Panc1 (cell line): ENCODE measurements around the gene ATG4D. TPM values are rescaled to one million over a fixed set of nuclear protein-coding genes. Genes with fewer than 3 reads are reported as not detected.
A peak's percentile ranks its signal among the peaks of the same experiment; 100 is the strongest.

Source experiments
- ATAC-seq: fragments of 200-7000 bp; cut with Tn5 transposase; 2 replicates; pipeline ENCODE4 v1.9.1; 2020; ENCODE audit warnings: mild to moderate bottlenecking, moderate library complexity
- BruUV-seq: library from RNA; stranded (reverse); fragments of 400-500 nt; replicated peaks from 2 replicates; lab custom pipeline; 2021; lab: Mats Ljungman, UMichigan
- CTCF ChIA-PET: fragments of 300-600 bp; sonication (Branson Sonifier 250); formaldehyde crosslinking; loops from one replicate; lab custom pipeline; 2022; ENCODE audit warnings: antibody characterized with exemption; lab: Charles Lee
- POLR2A ChIA-PET: fragments of 300-600 bp; sonication (Branson Sonifier 250); formaldehyde crosslinking; loops from one replicate; lab custom pipeline; 2022; ENCODE audit warnings: antibody characterized with exemption; lab: Charles Lee
- DNase-seq: peaks from one replicate; pipeline ENCODE4 v3.0.0-alpha.2; 2010; ENCODE audit warnings: low read depth, low spot score
- H3K27ac ChIP-seq: 2 replicates; pipeline ENCODE4 v1.5.1; 2011; ENCODE audit warnings: mild to moderate bottlenecking, low read length, inconsistent platforms
- H3K27me3 ChIP-seq: fragments of 200-500 bp; sonication (Bioruptor generic); 2 replicates; pipeline ENCODE4 v1.6.0; 2014; ENCODE audit warnings: low read length, inconsistent platforms; ENCODE audit not compliant: control insufficient read depth, insufficient read depth
- H3K36me3 ChIP-seq: fragments of 200-500 bp; sonication (Bioruptor generic); 2 replicates; pipeline ENCODE4 v1.5.1; 2014; ENCODE audit warnings: inconsistent platforms, mild to moderate bottlenecking, low read length, moderate library complexity; ENCODE audit not compliant: control insufficient read depth, insufficient read depth
- H3K4me1 ChIP-seq: 2 replicates; pipeline ENCODE4 v1.5.1; 2011; ENCODE audit warnings: inconsistent platforms, mild to moderate bottlenecking, low read length, moderate library complexity; ENCODE audit not compliant: control insufficient read depth, insufficient read depth
- H3K4me3 ChIP-seq, 2 experiments: 2 replicates each; pipeline ENCODE4 v1.5.1; 2011 to 2012; ENCODE audit warnings: low read depth in 2 of 2, low read length in 2 of 2, mild to moderate bottlenecking in 2 of 2, inconsistent platforms in 1 of 2, moderate library complexity in 1 of 2
- H3K9me3 ChIP-seq: fragments of 200-500 bp; sonication (Bioruptor generic); 2 replicates; pipeline ENCODE4 v1.5.1; 2014; ENCODE audit warnings: low read depth, mild to moderate bottlenecking, inconsistent platforms, low read length, moderate library complexity; ENCODE audit not compliant: control insufficient read depth, insufficient read depth
- POLR2AphosphoS5 ChIP-seq: IDR thresholded peaks from 2 replicates; pipeline ENCODE4 v1.6.1; 2012; ENCODE audit warnings: mild to moderate bottlenecking, low read depth, low read length, moderate library complexity
- SIN3A ChIP-seq: IDR thresholded peaks from 2 replicates; pipeline ENCODE4 v1.6.1; 2012; ENCODE audit warnings: low read depth, mild to moderate bottlenecking, low read length, moderate library complexity, borderline replicate concordance; ENCODE audit not compliant: insufficient read depth
- TCF7L2 ChIP-seq: IDR thresholded peaks from 2 replicates; pipeline ENCODE4 v1.6.1; 2011; ENCODE audit warnings: mild to moderate bottlenecking, low read depth, low read length, inconsistent platforms
- in situ Hi-C: cut with HindIII; loops from 2 replicates; pipeline ENCODE4 v1.10.0; 2016; ENCODE audit warnings: low sequenced_read_pairs, low pct_unique_long_range_greater_than_20kb
- intact Hi-C: fragments of 100-400 bp; cut with micrococcal nuclease; formaldehyde crosslinking; loops from one replicate; pipeline ENCODE4 v1.10.0; 2022; ENCODE audit not compliant: unreplicated experiment
- total RNA-seq: library from RNA; stranded (reverse); gene quantifications from one replicate; pipeline ENCODE4 v1.2.1, GENCODE V29; 2021; ENCODE audit not compliant: unreplicated experiment
- TF ChIP-seq, protein P1 (sequence below): fragments of 450-650 bp; IDR thresholded peaks from 2 replicates; pipeline ENCODE4 v1.5.1; 2017; ENCODE audit warnings: mild to moderate bottlenecking
- TF ChIP-seq, protein P2 (sequence below), 2 experiments: IDR thresholded peaks; 2 replicates each; pipeline ENCODE4 v1.6.1; 2011 to 2012; ENCODE audit warnings: low read depth in 2 of 2, control low read depth in 1 of 2, low read length in 1 of 2, mild to moderate bottlenecking in 1 of 2, moderate library complexity in 1 of 2; ENCODE audit not compliant: insufficient read depth in 1 of 2

Gene ATG4D
- total RNA-seq, 1 experiment from 2014 or later: 28.0 TPM

DNA sequence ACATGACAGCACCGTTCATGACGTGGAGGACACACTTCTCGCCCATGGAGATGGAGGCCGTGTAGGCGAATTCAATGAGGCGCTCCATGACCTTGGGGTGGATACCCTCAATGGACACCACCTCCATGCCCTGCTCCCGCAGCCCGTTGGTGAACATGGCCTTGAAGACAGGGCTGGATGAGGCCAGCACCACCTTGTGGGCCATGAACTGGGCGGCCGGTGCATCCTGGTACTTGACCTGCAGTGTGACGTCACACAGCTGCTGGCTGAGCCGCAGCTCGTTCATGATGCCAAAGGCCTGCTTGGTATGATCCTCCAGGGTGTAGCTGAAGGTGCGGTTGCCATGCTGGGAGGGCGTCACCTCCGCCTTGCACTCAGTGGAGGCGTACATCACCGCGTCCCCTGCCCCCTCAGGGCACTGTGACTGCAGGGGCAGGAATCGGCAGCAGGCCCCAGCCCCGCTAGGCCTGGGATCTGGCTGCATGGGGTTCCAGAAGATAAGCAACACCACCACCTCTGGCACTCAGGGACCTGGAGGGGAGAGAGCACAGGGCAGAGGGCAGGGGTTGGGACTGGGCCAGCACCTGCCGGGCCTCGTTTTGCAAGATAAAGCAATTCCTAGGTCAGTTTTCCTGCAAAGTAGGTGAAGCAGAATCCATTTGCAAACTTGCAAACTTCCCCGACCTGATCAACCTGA lies 44.0 kb upstream of the ATG4D start:
- no peak for ATAC-seq
- Histone ChIP-seq H3K27ac (no peak overlapping the region), H3K4me1 (peaks cover 9% of the 10 kb centered on the region), H3K36me3 (no peaks in the 10 kb centered on the region; the same call in none of the 2 replicates), H3K27me3 (no peaks in the 10 kb centered on the region), H3K9me3 (no peaks in the 10 kb centered on the region), H3K4me3 (no peak overlapping the region)
- TF ChIP-seq, protein P1, sequence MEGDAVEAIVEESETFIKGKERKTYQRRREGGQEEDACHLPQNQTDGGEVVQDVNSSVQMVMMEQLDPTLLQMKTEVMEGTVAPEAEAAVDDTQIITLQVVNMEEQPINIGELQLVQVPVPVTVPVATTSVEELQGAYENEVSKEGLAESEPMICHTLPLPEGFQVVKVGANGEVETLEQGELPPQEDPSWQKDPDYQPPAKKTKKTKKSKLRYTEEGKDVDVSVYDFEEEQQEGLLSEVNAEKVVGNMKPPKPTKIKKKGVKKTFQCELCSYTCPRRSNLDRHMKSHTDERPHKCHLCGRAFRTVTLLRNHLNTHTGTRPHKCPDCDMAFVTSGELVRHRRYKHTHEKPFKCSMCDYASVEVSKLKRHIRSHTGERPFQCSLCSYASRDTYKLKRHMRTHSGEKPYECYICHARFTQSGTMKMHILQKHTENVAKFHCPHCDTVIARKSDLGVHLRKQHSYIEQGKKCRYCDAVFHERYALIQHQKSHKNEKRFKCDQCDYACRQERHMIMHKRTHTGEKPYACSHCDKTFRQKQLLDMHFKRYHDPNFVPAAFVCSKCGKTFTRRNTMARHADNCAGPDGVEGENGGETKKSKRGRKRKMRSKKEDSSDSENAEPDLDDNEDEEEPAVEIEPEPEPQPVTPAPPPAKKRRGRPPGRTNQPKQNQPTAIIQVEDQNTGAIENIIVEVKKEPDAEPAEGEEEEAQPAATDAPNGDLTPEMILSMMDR: no peak
- TF ChIP-seq POLR2AphosphoS5 (no peak), TCF7L2 (no peak), SIN3A (no peak)
- TF ChIP-seq, protein P2, sequence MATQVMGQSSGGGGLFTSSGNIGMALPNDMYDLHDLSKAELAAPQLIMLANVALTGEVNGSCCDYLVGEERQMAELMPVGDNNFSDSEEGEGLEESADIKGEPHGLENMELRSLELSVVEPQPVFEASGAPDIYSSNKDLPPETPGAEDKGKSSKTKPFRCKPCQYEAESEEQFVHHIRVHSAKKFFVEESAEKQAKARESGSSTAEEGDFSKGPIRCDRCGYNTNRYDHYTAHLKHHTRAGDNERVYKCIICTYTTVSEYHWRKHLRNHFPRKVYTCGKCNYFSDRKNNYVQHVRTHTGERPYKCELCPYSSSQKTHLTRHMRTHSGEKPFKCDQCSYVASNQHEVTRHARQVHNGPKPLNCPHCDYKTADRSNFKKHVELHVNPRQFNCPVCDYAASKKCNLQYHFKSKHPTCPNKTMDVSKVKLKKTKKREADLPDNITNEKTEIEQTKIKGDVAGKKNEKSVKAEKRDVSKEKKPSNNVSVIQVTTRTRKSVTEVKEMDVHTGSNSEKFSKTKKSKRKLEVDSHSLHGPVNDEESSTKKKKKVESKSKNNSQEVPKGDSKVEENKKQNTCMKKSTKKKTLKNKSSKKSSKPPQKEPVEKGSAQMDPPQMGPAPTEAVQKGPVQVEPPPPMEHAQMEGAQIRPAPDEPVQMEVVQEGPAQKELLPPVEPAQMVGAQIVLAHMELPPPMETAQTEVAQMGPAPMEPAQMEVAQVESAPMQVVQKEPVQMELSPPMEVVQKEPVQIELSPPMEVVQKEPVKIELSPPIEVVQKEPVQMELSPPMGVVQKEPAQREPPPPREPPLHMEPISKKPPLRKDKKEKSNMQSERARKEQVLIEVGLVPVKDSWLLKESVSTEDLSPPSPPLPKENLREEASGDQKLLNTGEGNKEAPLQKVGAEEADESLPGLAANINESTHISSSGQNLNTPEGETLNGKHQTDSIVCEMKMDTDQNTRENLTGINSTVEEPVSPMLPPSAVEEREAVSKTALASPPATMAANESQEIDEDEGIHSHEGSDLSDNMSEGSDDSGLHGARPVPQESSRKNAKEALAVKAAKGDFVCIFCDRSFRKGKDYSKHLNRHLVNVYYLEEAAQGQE (IDR thresholded peaks at IDR 0.05; ENCODE audit: insufficient read depth in 1 of 2, low read depth in 2 of 2, low read length in 1 of 2): no peak
- ChIA-PET POLR2A (interaction anchor here (0.7 kb wide), 1 partner anchor 103 kb away, joined by 9 read pairs; no protein-coding TSS in a partner anchor), CTCF (interaction anchor here (0.6 kb wide), 1 partner anchor 42 kb away, joined by 6 read pairs; no protein-coding TSS in a partner anchor)
- no peak for DNase-seq
- no TSS peak for BruUV-seq
- in situ Hi-C loops: no loop called here
- intact Hi-C loops: no loop called here

DNA sequence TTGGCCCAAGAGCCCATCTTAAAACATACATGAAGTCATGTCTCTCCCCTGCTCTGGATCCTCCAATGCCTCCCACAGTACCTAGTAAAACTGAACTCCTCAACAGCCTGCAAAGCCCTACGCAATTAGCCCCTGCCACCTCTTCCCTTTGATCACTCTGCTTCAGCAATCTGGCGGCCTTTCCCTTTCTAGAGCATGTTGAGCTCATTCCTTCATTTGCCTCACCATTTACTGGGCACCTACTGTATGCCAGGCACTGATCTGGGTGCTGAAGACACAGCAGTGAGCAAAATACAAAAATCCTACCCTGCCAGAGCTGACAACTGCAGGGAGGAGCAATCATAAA lies 43.5 kb upstream of the ATG4D start:
- Histone ChIP-seq H3K36me3 (no peaks in the 10 kb centered on the region; the same call in none of the 2 replicates), H3K27me3 (no peaks in the 10 kb centered on the region), H3K27ac (0 out of 2 replicates have a peak overlapping the region, but pooled peaks have one; percentile 8), H3K4me3 (no peak overlapping the region), H3K9me3 (no peaks in the 10 kb centered on the region), H3K4me1 (peaks cover 9% of the 10 kb centered on the region)
- ATAC-seq (no peak), DNase-seq (no peak)
- in situ Hi-C loops: no loop called here
- ChIA-PET CTCF (interaction anchor here (0.5 kb wide), 1 partner anchor 197 kb away, joined by 6 read pairs; no protein-coding TSS in a partner anchor), POLR2A (interaction anchor here (0.7 kb wide), 1 partner anchor 102 kb away, joined by 9 read pairs; no protein-coding TSS in a partner anchor)
- intact Hi-C loops: no loop called here
- TSS peak; percentile 64 for BruUV-seq
- TF ChIP-seq SIN3A (no peak), POLR2AphosphoS5 (no peak), TCF7L2 (no peak)
- TF ChIP-seq, protein P2 (IDR thresholded peaks at IDR 0.05; ENCODE audit: insufficient read depth in 1 of 2, low read depth in 2 of 2, low read length in 1 of 2): no peak
- TF ChIP-seq, protein P1: no peak
